Heart right ventricle (tissue), 16 donors: Measurements from ENCODE around the gene GAP43. TPM values are rescaled to one million over a fixed set of nuclear protein-coding genes. Genes with fewer than 3 reads are reported as not detected.

Source experiments
- ATAC-seq, 8 donors: fragments of 200-7000 bp; cut with Tn5 transposase; one replicate each; pipeline ENCODE4 v1.9.1; 2020; ENCODE audit warnings: mild to moderate bottlenecking in 8 of 8, moderate library complexity in 8 of 8, moderate number of reproducible peaks in 1 of 8
- DNase-seq, 2 donors: peaks; one replicate each; pipeline ENCODE4 v3.0.0-alpha.2; 2020
- H3K27ac ChIP-seq, 10 donors: fragments of 200-600 bp; sonication (generic) in 2 of 10; one replicate each; pipeline versions ENCODE4 v1.5.0 to v1.8.0; 2020 to 2022; ENCODE audit warnings: mild to moderate bottlenecking in 3 of 10
- H3K27me3 ChIP-seq, 7 donors: fragments of 200-600 bp; one replicate each; pipeline ENCODE4 v1.8.0; 2021 to 2022; ENCODE audit warnings: mild to moderate bottlenecking in 2 of 7
- H3K36me3 ChIP-seq, 9 donors: fragments of 200-600 bp; sonication (generic) in 1 of 9; one replicate each; pipeline versions ENCODE4 v1.5.0 to v1.8.0; 2020 to 2022; ENCODE audit warnings: mild to moderate bottlenecking in 2 of 9
- H3K4me1 ChIP-seq, 9 donors: fragments of 200-600 bp; sonication (generic) in 1 of 9; one replicate each; pipeline versions ENCODE4 v1.5.0 to v1.8.0; 2020 to 2022; ENCODE audit warnings: mild to moderate bottlenecking in 4 of 9
- H3K4me3 ChIP-seq, 10 donors: fragments of 200-600 bp; sonication (generic) in 2 of 10; one replicate each; pipeline versions ENCODE4 v1.5.0 to v1.8.0; 2020 to 2022; ENCODE audit warnings: mild to moderate bottlenecking in 7 of 10, moderate library complexity in 2 of 10
- H3K9me3 ChIP-seq, 11 donors: fragments of 200-600 bp in 10 of 11; sonication (generic) in 2 of 11; one replicate each; pipeline versions ENCODE4 v1.5.0 to v1.8.0; 2013 to 2022; ENCODE audit warnings: mild to moderate bottlenecking in 2 of 11, control low read depth in 1 of 11, moderate library complexity in 1 of 11
- WGBS, 2 donors: extraction: QIAGEN DNeasy Blood & Tissue Kit; methylation state at CpG; one replicate each; pipeline ENCODE4 v1.1.7; 2013; ENCODE audit warnings: inconsistent platforms in 1 of 2; 5-methylcytosine and 5-hydroxymethylcytosine counted together
- intact Hi-C, 10 donors: fragments of 100-400 bp; cut with DNase I; formaldehyde crosslinking; loops; one replicate each; pipeline versions ENCODE4 v1.11.1 to v1.14.2; 2022
- polyA plus RNA-seq, 2 donors: library from polyadenylated mRNA; stranded (reverse); fragments of 200-250 nt; gene quantifications; one replicate each; pipeline ENCODE4 v1.2.3, GENCODE V29; 2013
- total RNA-seq, 10 donors: library from RNA; stranded (reverse); fragmentation: NEBNext Ultra II Directional in 3 of 10; extraction: Animal tissue kit (Norgen Biotek cat#: 25700) in 3 of 10; gene quantifications; one replicate each; pipeline versions ENCODE4 v1.2.1 to v1.2.4, GENCODE V29; 2021 to 2023
- TF ChIP-seq, protein P1 (sequence below), 9 donors: fragments of 200-600 bp; sonication (generic) in 2 of 9; IDR thresholded peaks; one replicate each; pipeline versions ENCODE4 v1.5.0 to v1.8.0; 2021 to 2022; ENCODE audit warnings: antibody characterized with exemption in 9 of 9, mild to moderate bottlenecking in 5 of 9, moderate library complexity in 1 of 9
- donor health status: Arrhythmogenic right ventricular cardiomyopathy.
- donor health status: ischemic (EF 13 %, LVEDD 7.1; RV severe dilation, severe dysfunction).
- donor health status: healthy with polysubstance abuse.
- donor health status: DM: no; HTN: yes; CAD: no.
- donor health status: DM: no; HTN: no; CAD: no.
- donor health status: ischemic (EF 25% LVEDD 6.9; RV normal size, moderate dysfunction).
- donor health status: ischemic (EF 25% LVEDD 5.7; RV mildly dilated, moderate dysfunction).
- donor health status: healthy.
- donor health status: DM: yes; HTN: yes; CAD: no.
- donor health status: Ischemic cardiomyopathy.
- donor health status: ischemic (EF 35%, LVEDD 5.7; RV mildly dilated, moderate dysfunction).
- donor health status: nonischemic (EF 11% LVEDD 7.7; RV severe dilation, severe dysfunction).
- donor health status: DM: yes; HTN: yes; CAD: no.
- donor health status: PGD.
- donor health status: ischemic (EF 29% LVEDD 5.4; RV normal size, mild dysfunction).
- donor health status: nonischemic (EF 23%, LVEDD 6.1; RV moderate dilation, normal function).

The GAP43 gene
- total and polyA plus RNA-seq, 12 donors: 0.29 to 2.3 (median 0.83) TPM; not detected in 1

- Histone ChIP-seq H3K27me3 (peaks cover 0 to 2% (median 0%) of the 10 kb centered on the region in 7 donors), H3K9me3 (no peaks in the 10 kb centered on the region), H3K4me1 (no peaks in the 10 kb centered on the region), H3K4me3 (no peak overlapping the region), H3K36me3 (no peaks in the 10 kb centered on the region), H3K27ac (no peak overlapping the region)
- peak in 1 of 2 donors; percentile 21 for DNase-seq
- no peak for ATAC-seq
- WGBS, 2 donors: 67 to 69% methylated on average over 5 of the region's 5 CpGs
- TF ChIP-seq, protein P1, sequence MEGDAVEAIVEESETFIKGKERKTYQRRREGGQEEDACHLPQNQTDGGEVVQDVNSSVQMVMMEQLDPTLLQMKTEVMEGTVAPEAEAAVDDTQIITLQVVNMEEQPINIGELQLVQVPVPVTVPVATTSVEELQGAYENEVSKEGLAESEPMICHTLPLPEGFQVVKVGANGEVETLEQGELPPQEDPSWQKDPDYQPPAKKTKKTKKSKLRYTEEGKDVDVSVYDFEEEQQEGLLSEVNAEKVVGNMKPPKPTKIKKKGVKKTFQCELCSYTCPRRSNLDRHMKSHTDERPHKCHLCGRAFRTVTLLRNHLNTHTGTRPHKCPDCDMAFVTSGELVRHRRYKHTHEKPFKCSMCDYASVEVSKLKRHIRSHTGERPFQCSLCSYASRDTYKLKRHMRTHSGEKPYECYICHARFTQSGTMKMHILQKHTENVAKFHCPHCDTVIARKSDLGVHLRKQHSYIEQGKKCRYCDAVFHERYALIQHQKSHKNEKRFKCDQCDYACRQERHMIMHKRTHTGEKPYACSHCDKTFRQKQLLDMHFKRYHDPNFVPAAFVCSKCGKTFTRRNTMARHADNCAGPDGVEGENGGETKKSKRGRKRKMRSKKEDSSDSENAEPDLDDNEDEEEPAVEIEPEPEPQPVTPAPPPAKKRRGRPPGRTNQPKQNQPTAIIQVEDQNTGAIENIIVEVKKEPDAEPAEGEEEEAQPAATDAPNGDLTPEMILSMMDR (IDR thresholded peaks at IDR 0.05): no peak
- intact Hi-C loops: loop anchor here in 1 of 10 donors (5.0 kb wide), 1 partner anchor 69 kb away; no protein-coding TSS in a partner anchor
Measured at GRCh38 chr3:115713284-115713683, 90.0 kb downstream of the GAP43 start.

GRCh38 chr3:115715241-115715745 is 92.0 kb downstream of the GAP43 start:
- intact Hi-C loops: no loop called here
- H3K4me3 ChIP-seq: no peak overlapping the region
- no peaks in the 10 kb centered on the region for H3K9me3 ChIP-seq
- peaks cover 0 to 2% (median 0%) of the 10 kb centered on the region in 7 donors for H3K27me3 ChIP-seq
- DNase-seq: no peak
- WGBS, 2 donors: 85 to 95% methylated on average over 4 of the region's 4 CpGs
- no peaks in the 10 kb centered on the region for H3K4me1 ChIP-seq
- H3K36me3 ChIP-seq: no peaks in the 10 kb centered on the region
- no peak for ATAC-seq
- no peak overlapping the region for H3K27ac ChIP-seq
- TF ChIP-seq, protein P1 (IDR thresholded peaks at IDR 0.05): no peak

GRCh38 chr3:115720983-115721382 is 97.7 kb downstream of the GAP43 start:
- Histone ChIP-seq H3K36me3 (no peaks in the 10 kb centered on the region), H3K27ac (no peak overlapping the region), H3K4me1 (no peaks in the 10 kb centered on the region), H3K4me3 (no peak overlapping the region), H3K9me3 (no peaks in the 10 kb centered on the region), H3K27me3 (peaks cover 0 to 2% (median 0%) of the 10 kb centered on the region in 7 donors)
- TF ChIP-seq, protein P1 (IDR thresholded peaks at IDR 0.05): no peak
- DNase-seq (no peak), ATAC-seq (no peak)
- intact Hi-C loops: no loop called here
- WGBS, 2 donors: 73 to 75% methylated on average over 4 of the region's 4 CpGs

GRCh38 chr3:115725800-115726199 is 102.5 kb downstream of the GAP43 start:
- ATAC-seq (no peak), DNase-seq (no peak)
- Histone ChIP-seq H3K27ac (no peak overlapping the region), H3K4me1 (no peaks in the 10 kb centered on the region), H3K36me3 (no peaks in the 10 kb centered on the region), H3K27me3 (no peaks in the 10 kb centered on the region), H3K9me3 (peaks cover 0 to 5% (median 0%) of the 10 kb centered on the region in 11 donors), H3K4me3 (no peak overlapping the region)
- 93 to 94% methylated on average over 3 of the region's 3 CpGs for WGBS, 2 donors
- intact Hi-C loops: no loop called here
- TF ChIP-seq, protein P1 (IDR thresholded peaks at IDR 0.05): no peak
